C1 segment of cervical spinal cord (tissue), 14 donors: Measurements from ENCODE around the gene ARHGAP22.

Experiments used
- DNase-seq, 14 donors: peaks; one replicate each; lab custom pipeline; 2025; lab: John Stamatoyannopoulos, UW

Gene ARHGAP22

GRCh38 chr10:48465860-48466521 is 138.9 kb downstream of the ARHGAP22 start:
- no peak for DNase-seq

DNA sequence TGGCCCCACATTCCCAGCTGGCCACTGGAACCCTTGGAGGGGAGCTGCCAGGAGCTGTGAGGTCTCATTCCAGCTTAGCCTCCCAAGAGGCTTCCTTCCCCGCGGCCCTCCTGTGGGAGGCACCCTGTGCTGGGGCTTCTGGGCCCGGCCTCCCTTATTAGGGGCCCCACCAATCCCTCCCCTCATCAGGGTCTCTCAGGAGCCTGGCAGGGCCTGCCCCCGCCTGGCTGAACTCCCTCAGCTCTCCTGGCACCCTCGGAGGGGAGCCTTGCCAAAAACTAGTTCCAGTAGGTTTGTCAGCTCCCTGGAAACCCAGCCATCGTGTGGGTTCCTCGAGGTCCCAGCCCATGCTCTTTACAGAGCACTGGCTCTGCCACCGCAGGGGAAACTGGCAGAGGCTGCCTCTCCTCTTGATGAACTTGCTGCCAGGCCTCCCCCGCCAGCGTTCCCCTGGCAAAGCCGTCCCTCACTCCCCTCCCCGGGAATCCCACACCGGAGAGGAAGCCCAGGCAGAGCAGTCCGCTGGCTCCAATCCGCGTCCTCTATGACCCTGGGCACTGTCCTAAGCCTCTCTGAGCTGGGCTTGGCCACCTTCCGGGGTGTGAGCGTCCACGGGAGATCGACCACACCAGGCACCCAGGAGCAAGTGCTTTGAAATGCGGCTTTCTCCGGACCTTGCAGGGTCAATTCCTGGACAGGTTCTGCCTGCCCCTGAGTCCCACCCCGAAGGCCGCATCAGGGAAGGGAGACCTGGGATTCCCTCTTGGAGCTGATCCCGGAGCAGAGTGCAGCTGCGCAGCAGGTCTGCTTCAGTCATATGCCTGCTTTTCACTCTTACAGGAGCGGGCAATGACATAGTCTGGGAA is 139.8 kb downstream of the ARHGAP22 start:
- DNase-seq = peak in 9 of 14 donors; percentile 37 to 77 (median 70)

DNA sequence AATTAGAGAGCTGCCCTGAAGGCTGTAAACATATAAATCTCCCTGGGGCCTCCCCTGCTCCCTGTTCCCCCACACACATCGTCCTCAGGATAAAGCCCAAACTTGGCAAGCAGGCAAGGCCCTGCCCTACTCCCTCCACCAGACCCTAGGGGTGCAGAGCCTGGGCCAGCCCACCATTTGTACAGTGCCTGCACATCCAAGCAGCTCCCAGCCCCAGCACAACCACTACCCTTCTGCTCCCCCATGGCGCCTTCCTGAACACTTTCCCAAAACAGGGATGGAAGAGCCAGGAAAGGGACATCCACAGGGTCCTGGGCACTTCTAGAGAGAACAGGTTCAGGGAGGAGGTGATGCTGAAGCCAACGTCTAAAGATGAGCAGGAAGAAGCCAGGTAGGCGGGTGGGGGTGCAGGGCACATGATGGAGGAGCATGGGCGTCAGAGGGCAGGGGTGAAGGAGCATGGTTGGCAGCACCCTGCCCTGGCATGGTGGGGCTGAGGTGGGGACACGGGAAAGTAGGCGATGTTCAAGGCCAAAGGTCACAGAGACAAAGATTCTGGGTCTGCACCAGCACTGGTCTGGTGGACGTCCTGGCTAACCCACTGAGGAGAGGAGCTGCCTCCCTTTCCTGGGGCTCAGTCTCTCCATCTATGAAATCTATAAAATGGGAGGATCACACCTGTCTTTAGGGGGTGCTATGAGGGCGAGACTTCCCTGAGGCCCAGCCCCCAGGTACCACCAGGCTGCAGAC is 140.6 kb downstream of the ARHGAP22 start:
- no peak for DNase-seq

- DNase-seq = no peak
Measured at GRCh38 chr10:48463318-48464003, 141.4 kb downstream of the ARHGAP22 start.

- no peak for DNase-seq
Measured at GRCh38 chr10:48462482-48463020, 142.3 kb downstream of the ARHGAP22 start.

DNA sequence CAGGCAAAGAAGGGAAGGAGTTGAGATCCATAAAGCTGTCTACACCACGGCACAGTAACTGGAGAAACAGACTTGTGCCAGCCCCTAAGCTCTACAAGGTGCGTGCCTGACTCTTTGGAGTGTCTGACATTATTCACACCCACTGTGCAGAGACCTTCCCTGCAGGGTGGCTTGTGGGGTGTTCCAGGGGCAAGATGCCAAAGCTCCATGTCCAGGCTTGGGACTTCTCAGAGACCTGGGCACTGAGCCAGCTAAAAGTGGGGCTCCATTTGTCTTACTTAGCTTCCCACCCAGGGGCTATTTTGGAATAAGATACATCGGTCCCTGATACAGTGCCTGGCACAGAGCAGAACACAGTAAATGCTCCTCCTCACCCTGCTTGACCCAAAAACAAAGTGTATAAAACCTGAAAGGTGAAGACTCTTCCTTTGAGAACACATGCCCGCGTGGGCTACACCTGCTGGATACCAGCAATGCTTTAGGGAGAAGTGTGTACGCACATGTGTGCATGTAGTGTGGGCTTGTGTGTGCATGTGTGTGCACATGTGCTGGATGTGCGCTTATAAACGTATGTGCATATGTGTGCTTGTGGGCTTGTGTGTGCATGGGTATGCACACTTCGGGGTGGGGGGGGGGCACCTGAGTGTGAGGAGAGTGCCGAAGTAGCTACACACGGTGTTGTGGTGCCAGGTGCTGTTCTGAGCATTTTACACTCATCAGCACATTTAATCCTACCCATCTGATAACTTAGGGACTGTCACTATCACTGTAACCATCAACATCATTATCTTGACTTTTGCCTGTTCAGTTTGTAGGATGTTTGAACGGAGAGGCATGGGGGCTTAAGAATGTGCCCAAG is 143.0 kb downstream of the ARHGAP22 start:
- no peak for DNase-seq

GRCh38 chr10:48460182-48460581 is 144.7 kb downstream of the ARHGAP22 start:
- no peak for DNase-seq

- no peak for DNase-seq
Measured at GRCh38 chr10:48459270-48460150, 145.4 kb downstream of the ARHGAP22 start.

GRCh38 chr10:48458662-48459048 is 146.2 kb downstream of the ARHGAP22 start:
- no peak for DNase-seq

DNA sequence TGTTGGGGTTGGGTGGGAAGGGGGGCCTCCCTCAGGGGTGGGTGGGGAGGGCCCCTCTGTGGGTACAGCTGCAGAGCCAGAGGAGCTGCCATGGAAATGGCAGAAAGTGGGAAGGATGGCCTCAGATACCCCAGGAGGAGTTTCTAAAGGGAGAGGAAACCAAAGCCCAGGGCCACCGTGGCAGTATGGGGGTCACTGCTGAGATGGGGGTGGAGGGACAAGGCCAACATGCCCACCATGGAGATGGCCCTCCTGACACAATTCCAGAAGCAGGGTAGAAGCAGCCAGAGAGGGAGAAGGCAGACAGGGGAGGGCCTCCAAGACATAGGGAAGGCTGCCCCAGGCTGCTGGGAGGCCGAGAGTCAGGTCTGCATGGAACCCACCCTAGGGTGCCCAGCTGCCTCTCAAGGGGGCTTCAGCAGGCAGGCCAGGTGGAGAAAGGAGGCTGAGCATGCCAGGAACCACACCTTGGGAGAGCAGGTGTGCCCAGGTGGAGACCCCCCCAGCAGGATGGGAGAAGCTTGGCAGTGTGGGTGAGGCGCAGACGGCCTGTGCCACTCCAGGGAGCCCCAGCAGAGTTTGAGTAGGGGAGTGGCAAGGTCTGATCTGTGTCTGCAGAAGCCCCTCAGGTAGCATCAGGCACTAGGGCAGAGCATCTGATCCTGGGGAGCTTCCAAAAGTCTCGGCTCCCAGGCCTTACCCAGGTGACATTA is 146.8 kb downstream of the ARHGAP22 start:
- no peak for DNase-seq

DNA sequence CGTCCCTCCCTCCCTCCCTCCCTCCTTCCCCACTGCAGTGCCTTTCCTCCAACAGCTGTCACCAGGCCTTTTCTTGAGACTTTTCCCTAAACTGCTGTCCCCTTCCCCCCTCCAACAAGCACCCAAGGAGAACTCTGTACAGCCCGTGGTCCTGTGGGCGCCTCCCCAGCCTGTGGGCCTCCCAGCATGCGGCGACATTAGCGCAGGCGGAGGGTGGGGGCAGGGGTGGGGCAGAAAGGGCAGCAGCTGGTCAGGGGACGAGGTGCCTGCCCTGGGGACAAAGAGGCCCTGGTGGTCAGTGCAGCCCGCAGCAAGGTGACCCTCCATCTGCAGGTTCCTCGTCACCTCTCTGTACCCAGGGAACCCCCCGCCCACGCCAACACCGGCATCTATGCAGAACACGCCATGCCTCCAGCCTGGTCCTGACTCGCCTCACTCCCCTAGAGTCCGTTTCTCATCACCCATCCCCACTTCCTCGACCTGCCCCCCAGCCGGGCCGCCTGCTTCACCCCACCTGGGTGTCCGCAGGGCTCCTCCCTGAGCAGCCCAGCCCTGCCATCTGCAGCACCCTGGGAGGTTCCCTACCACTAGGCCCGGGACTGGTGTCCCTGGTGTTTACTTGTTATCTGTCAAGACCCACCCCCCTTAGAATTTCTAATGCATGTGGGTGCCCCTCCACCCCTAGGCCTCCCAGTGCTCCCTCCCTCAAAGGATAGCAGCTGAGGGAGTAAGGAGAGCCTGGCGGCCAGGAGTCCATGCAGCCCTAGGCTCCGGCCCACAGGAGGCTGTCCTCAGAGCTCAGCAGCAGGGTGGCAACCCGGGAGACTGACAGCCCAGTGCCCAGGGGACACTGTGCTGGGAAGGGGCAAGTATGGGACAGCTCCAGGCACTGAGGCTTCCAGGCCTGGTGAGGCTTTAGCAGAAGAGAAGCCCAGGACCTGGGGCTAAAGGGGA is 147.8 kb downstream of the ARHGAP22 start:
- no peak for DNase-seq

GRCh38 chr10:48456361-48456804 is 148.5 kb downstream of the ARHGAP22 start:
- DNase-seq = peak in 8 of 14 donors; percentile 24 to 70 (median 48)

- no peak for DNase-seq
Measured at GRCh38 chr10:48455392-48456151, 149.3 kb downstream of the ARHGAP22 start.

- DNase-seq = no peak
Measured at GRCh38 chr10:48455055-48455391, 149.8 kb downstream of the ARHGAP22 start.

DNA sequence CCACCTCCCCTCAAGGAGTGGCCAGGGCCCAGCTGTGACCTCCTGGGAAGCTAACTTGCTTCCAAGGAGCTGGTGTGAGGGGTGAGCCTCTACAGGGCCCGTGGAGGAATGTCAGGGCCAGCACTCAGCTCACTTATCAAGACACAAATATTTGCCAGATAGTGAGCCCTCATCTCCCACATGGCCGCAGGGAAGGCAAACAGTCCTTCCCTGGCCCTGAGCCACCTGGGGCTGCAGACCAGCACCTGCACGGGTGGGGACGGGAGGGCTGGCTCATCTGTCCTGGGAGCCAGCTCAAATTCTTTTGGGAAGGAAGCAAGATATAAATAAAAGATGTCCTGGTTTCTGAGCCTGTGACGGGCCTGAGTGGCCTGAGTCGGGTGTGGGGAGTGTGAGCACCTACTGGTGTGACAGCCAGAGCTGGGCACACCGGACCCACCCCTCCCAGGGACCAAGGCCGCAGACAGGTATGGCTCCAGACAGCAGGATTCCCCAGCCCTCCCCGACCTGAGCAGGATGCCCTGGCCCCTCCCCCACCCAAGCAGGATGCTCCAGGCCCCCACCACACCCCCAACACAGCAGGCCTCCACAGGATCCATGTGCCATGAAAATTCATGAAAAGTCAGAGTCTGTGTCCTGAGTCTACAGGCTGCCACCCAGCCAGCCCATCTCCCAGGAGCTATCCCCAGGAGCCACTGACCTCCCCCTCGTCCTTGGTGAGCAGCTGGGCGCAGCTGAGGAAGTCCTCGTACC is 150.4 kb downstream of the ARHGAP22 start:
- no peak for DNase-seq
